Neural cell (in vitro differentiated cells): ENCODE measurements around the gene CHST11. TPM values are rescaled to one million over a fixed set of nuclear protein-coding genes. Genes with fewer than 3 reads are reported as not detected.

Experiments
- H2AFZ ChIP-seq: fragments of 200-600, 300-800 bp; sonication (generic), shearing (Covaris generic); 2 replicates; pipeline ENCODE4 v1.6.0; 2014; ENCODE audit warnings: low read depth, mild to moderate bottlenecking, antibody characterized with exemption, low read length, moderate library complexity
- H3F3A ChIP-seq: fragments of 200-600 bp; shearing (Covaris generic); 2 replicates; pipeline ENCODE4 v1.6.1; 2016; ENCODE audit warnings: mild to moderate bottlenecking, moderate library complexity, mixed read lengths, antibody characterized with exemption, low read length; ENCODE audit not compliant: insufficient read depth, poor library complexity, severe bottlenecking
- H3K27ac ChIP-seq: fragments of 200-600, 300-800 bp; sonication (generic), shearing (Covaris generic); 2 replicates; pipeline ENCODE4 v1.5.1; 2014; ENCODE audit warnings: mild to moderate bottlenecking, low read length, moderate library complexity
- H3K27me3 ChIP-seq: fragments of 300-800, 200-600 bp; sonication (generic), shearing (Covaris generic); 2 replicates; pipeline ENCODE4 v1.6.0; 2014; ENCODE audit warnings: mild to moderate bottlenecking, low read depth, low read length, moderate library complexity; ENCODE audit not compliant: insufficient read depth
- H3K36me3 ChIP-seq: fragments of 300-800, 200-600 bp; sonication (generic), shearing (Covaris generic); 2 replicates; pipeline ENCODE4 v1.5.1; 2014; ENCODE audit warnings: mild to moderate bottlenecking, antibody characterized with exemption, low read length, moderate library complexity; ENCODE audit not compliant: insufficient read depth
- H3K4me2 ChIP-seq: fragments of 300-800, 200-600 bp; sonication (generic), shearing (Covaris generic); 2 replicates; pipeline ENCODE4 v1.6.0; 2014; ENCODE audit warnings: mild to moderate bottlenecking, low read length
- H3K4me3 ChIP-seq: fragments of 300-800, 200-600 bp; sonication (generic), shearing (Covaris generic); 2 replicates; pipeline ENCODE4 v1.5.1; 2014; ENCODE audit warnings: mild to moderate bottlenecking, low read length, moderate library complexity
- H3K79me2 ChIP-seq: fragments of 200-600 bp; shearing (Covaris generic); replicated peaks from 2 replicates; pipeline ENCODE4 v1.6.0; 2014; ENCODE audit warnings: mild to moderate bottlenecking, low read length, moderate library complexity; ENCODE audit not compliant: insufficient read depth
- H3K9ac ChIP-seq: fragments of 300-800, 200-600 bp; sonication (generic), shearing (Covaris generic); 2 replicates; pipeline ENCODE4 v1.6.1; 2016; ENCODE audit warnings: mild to moderate bottlenecking, low read length, mixed read lengths
- H3K9me2 ChIP-seq: fragments of 200-600 bp; shearing (Covaris generic); 2 replicates; pipeline ENCODE4 v1.6.1; 2016; ENCODE audit warnings: mild to moderate bottlenecking, low read length, mixed read lengths; ENCODE audit not compliant: insufficient read depth
- H3K9me3 ChIP-seq: fragments of 200-600, 300-800 bp; sonication (generic), shearing (Covaris generic); 2 replicates; pipeline ENCODE4 v1.6.1; 2016; ENCODE audit warnings: mild to moderate bottlenecking, mixed run types, low read length, moderate library complexity, mixed read lengths
- H4K20me1 ChIP-seq: fragments of 200-600 bp; shearing (Covaris generic); 2 replicates; pipeline ENCODE4 v1.6.1; 2016; ENCODE audit warnings: mild to moderate bottlenecking, mixed run types; ENCODE audit not compliant: insufficient read depth
- CTCF ChIP-seq: fragments of 450-650 bp; IDR thresholded peaks from 2 replicates; pipeline ENCODE4 v1.5.1; 2014; ENCODE audit warnings: antibody characterized with exemption, mild to moderate bottlenecking, moderate library complexity; ENCODE audit not compliant: poor library complexity, severe bottlenecking
- EP300 ChIP-seq: fragments of 450-650 bp; conservative IDR thresholded peaks from 2 replicates; pipeline ENCODE4 v1.6.1; 2014; ENCODE audit warnings: antibody characterized with exemption, mild to moderate bottlenecking, moderate library complexity; ENCODE audit not compliant: poor library complexity, severe bottlenecking
- EZH2 ChIP-seq: fragments of 200-600, 300-800 bp; shearing (Covaris generic), sonication (generic); IDR thresholded peaks from 2 replicates; pipeline ENCODE4 v1.6.1; 2014; ENCODE audit warnings: antibody characterized with exemption, low read length, borderline replicate concordance, mild to moderate bottlenecking; ENCODE audit not compliant: insufficient read depth, poor library complexity, severe bottlenecking
- MXI1 ChIP-seq: fragments of 450-650 bp; conservative IDR thresholded peaks from 2 replicates; pipeline ENCODE4 v1.6.1; 2014; ENCODE audit warnings: antibody characterized with exemption, mild to moderate bottlenecking; ENCODE audit not compliant: poor library complexity, severe bottlenecking
- POLR2AphosphoS5 ChIP-seq: IDR thresholded peaks from 2 replicates; pipeline ENCODE4 v1.6.1; 2012
- RAD21 ChIP-seq: fragments of 450-650 bp; conservative IDR thresholded peaks from 2 replicates; pipeline ENCODE4 v1.6.1; 2014; ENCODE audit warnings: antibody characterized with exemption, mild to moderate bottlenecking, moderate library complexity
- REST ChIP-seq: IDR thresholded peaks from 2 replicates; pipeline ENCODE4 v1.6.1; 2012; ENCODE audit warnings: borderline replicate concordance
- SMC3 ChIP-seq: fragments of 450-650 bp; conservative IDR thresholded peaks from 2 replicates; pipeline ENCODE4 v1.6.1; 2014; ENCODE audit warnings: antibody characterized with exemption, mild to moderate bottlenecking, moderate library complexity; ENCODE audit not compliant: poor library complexity
- TAF1 ChIP-seq: IDR thresholded peaks from 2 replicates; pipeline ENCODE4 v1.6.1; 2012; ENCODE audit warnings: low read depth
- polyA plus RNA-seq: library from polyadenylated mRNA; depleted of rRNA; stranded (reverse); fragments of >200 nt; gene quantifications from 2 replicates; pipeline ENCODE4 v1.2.3, GENCODE V29; 2014

CHST11 gene
- polyA plus RNA-seq, 1 donor from 2014 or later = 15.0 TPM

GRCh38 chr12:104475271-104475670 lies 18.5 kb downstream of the CHST11 start:
- Histone ChIP-seq H3K79me2 (peaks cover 13% of the 10 kb centered on the region), H3K9me2 (no peaks in the 10 kb centered on the region), H3K4me3 (no peak overlapping the region), H3K4me2 (no peak overlapping the region), H3K36me3 (no peaks in the 10 kb centered on the region), H2AFZ (no peak overlapping the region), H3K9me3 (no peaks in the 10 kb centered on the region), H3K9ac (no peak overlapping the region), H3K27me3 (no peaks in the 10 kb centered on the region), H3K27ac (no peak overlapping the region), H3F3A (no peaks in the 10 kb centered on the region), H4K20me1 (no peaks in the 10 kb centered on the region)
- TF ChIP-seq RAD21 (no peak), POLR2AphosphoS5 (no peak), TAF1 (no peak), REST (no peak), MXI1 (no peak), SMC3 (no peak), EP300 (no peak)

- H3K4me3 ChIP-seq = no peak overlapping the region
- H2AFZ ChIP-seq = no peak overlapping the region
- H3K27me3 ChIP-seq = no peaks in the 10 kb centered on the region
- H3K9me2 ChIP-seq = no peaks in the 10 kb centered on the region
- H4K20me1 ChIP-seq = no peaks in the 10 kb centered on the region
- peaks cover 5% of the 10 kb centered on the region for H3K79me2 ChIP-seq
- TF ChIP-seq SMC3 = no peak
- TF ChIP-seq TAF1 = no peak
- TF ChIP-seq EZH2 = no peak
- TF ChIP-seq CTCF = no peak
- no peak for TF ChIP-seq MXI1
- TF ChIP-seq POLR2AphosphoS5 = no peak
- TF ChIP-seq RAD21 = no peak
- TF ChIP-seq REST = no peak
- TF ChIP-seq EP300 = no peak
- no peak overlapping the region for H3K27ac ChIP-seq
- no peak overlapping the region for H3K4me2 ChIP-seq
- no peak overlapping the region for H3K9ac ChIP-seq
- no peaks in the 10 kb centered on the region for H3K9me3 ChIP-seq
- H3K36me3 ChIP-seq = no peaks in the 10 kb centered on the region
- no peaks in the 10 kb centered on the region for H3F3A ChIP-seq
Measured at GRCh38 chr12:104477510-104478390, 21.0 kb downstream of the CHST11 start.
